Peyer's patch (tissue), 4 donors: ENCODE results near the gene KLK6.

Experiments used
- CTCF ChIP-seq, 6 experiments: fragments of 450-650 bp in 4 of 6; fragments of 200-600 bp in 2 of 6; sonication (generic) in 1 of 6; IDR thresholded peaks; one replicate each; pipeline ENCODE4 v1.5.1; 2017 to 2019; ENCODE audit warnings: antibody characterized with exemption in 6 of 6, mild to moderate bottlenecking in 3 of 6, moderate library complexity in 1 of 6
- POLR2A ChIP-seq, 2 donors: fragments of 450-650 bp; IDR thresholded peaks; one replicate each; pipeline ENCODE4 v1.5.1; 2017; ENCODE audit warnings: antibody characterized with exemption in 2 of 2, mild to moderate bottlenecking in 2 of 2, moderate library complexity in 2 of 2

GRCh38 chr19:50932018-50932689, 37.2 kb downstream of the KLK6 start:
- TF ChIP-seq POLR2A (IDR thresholded peaks at IDR 0.05), result no peak
- no peak for TF ChIP-seq CTCF (IDR thresholded peaks at IDR 0.05)
